Stimulated activated CD4-positive, alpha-beta T cell treated with anti-CD3 and anti-CD28 coated beads, TNF-alpha, amount 100 ng/mL, for 24 hours (primary cell): Measurements from ENCODE around the gene CHTF8.
"Not testable (repeated sequence)": the region's sequence is repeated elsewhere in the genome, so short reads cannot be mapped to it uniquely, and the experiment has no call there.

Source experiments
- DNase-seq, 3 experiments: peaks; one replicate each; pipeline ENCODE4 v3.0.0-alpha.2; 2020; ENCODE audit warnings: low read depth in 3 of 3

The CHTF8 gene

GRCh38 chr16:69139464-69139863 is 7.1 kb upstream of the CHTF8 start:
- DNase-seq: not testable (repeated sequence)

- DNase-seq: no peak
These were observed 6.2 kb upstream of the CHTF8 start for GRCh38 chr16:69138608-69139007.

- DNase-seq: no peak
These were observed 1.1 kb upstream of the CHTF8 start for GRCh38 chr16:69133373-69133954.

GRCh38 chr16:69131839-69132423 is 457 bp downstream of the CHTF8 start:
- peak; percentile 40 to 87 (median 69) for DNase-seq

- DNase-seq: no peak
These were observed 1.1 kb downstream of the CHTF8 start for GRCh38 chr16:69131167-69131838.

GRCh38 chr16:69130461-69130860 is 1.9 kb downstream of the CHTF8 start:
- DNase-seq: no peak

GRCh38 chr16:69127966-69128510 is 4.3 kb downstream of the CHTF8 start:
- no peak for DNase-seq

GRCh38 chr16:69126801-69127200 is 5.6 kb downstream of the CHTF8 start:
- DNase-seq: not testable (repeated sequence)

GRCh38 chr16:69126221-69126620 is 6.2 kb downstream of the CHTF8 start:
- DNase-seq: no peak

- not testable (repeated sequence) for DNase-seq
These were observed 7.4 kb downstream of the CHTF8 start for GRCh38 chr16:69124961-69125360.

- DNase-seq: not testable (repeated sequence)
These were observed 8.0 kb downstream of the CHTF8 start for GRCh38 chr16:69124406-69124805.

- peak; percentile 22 to 43 (median 38) for DNase-seq
These were observed 8.5 kb downstream of the CHTF8 start for GRCh38 chr16:69123910-69124309.

GRCh38 chr16:69120096-69120664 is 12.2 kb downstream of the CHTF8 start:
- no peak for DNase-seq

- DNase-seq: no peak
These were observed 12.9 kb downstream of the CHTF8 start for GRCh38 chr16:69119536-69119935.

- no peak for DNase-seq
These were observed 13.4 kb downstream of the CHTF8 start for GRCh38 chr16:69118994-69119393.

- DNase-seq: no peak
These were observed 13.9 kb downstream of the CHTF8 start for GRCh38 chr16:69118468-69118867.

GRCh38 chr16:69116906-69117305 is 15.5 kb downstream of the CHTF8 start:
- no peak for DNase-seq

- DNase-seq: no peak
These were observed 16.0 kb downstream of the CHTF8 start for GRCh38 chr16:69116256-69116875.

- no peak for DNase-seq
These were observed 16.6 kb downstream of the CHTF8 start for GRCh38 chr16:69115837-69116236.

- DNase-seq: no peak
These were observed 17.0 kb downstream of the CHTF8 start for GRCh38 chr16:69115361-69115760.

GRCh38 chr16:69114976-69115355 is 17.4 kb downstream of the CHTF8 start:
- no peak for DNase-seq

GRCh38 chr16:69114346-69114975 is 17.9 kb downstream of the CHTF8 start:
- DNase-seq: no peak
